HG02798 (cell line): ENCODE measurements around the gene RYR3.
"Not testable (repeated sequence)": the region's sequence is repeated elsewhere in the genome, so short reads cannot be mapped to it uniquely, and the experiment has no call there.

ENCODE experiments used
- ATAC-seq: cut with Tn5 transposase; IDR thresholded peaks from one replicate; pipeline ENCODE4 v1.9.1; 2021; ENCODE audit warnings: mild to moderate bottlenecking; ENCODE audit not compliant: unreplicated experiment, poor library complexity

The RYR3 gene

DNA sequence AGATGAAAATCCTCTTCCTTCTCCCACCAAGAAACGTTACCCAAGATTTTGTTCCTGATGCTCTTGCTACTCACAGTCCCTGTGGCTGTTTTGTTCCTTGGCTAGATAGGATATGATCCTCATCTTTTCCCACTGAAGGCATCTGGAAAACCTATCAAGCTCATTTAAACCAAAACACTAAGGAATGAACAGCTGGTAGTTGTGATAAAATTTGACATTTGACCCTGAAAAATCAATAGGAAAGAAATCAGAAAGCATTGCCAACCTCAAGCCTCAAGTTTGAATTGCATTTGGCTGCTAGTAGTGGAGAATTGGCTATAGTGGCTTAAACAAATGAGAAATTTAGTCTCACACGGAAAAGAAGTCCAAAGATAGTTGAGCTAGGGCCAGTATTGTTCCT lies 486.9 kb downstream of the RYR3 start:
- no peak for ATAC-seq

DNA sequence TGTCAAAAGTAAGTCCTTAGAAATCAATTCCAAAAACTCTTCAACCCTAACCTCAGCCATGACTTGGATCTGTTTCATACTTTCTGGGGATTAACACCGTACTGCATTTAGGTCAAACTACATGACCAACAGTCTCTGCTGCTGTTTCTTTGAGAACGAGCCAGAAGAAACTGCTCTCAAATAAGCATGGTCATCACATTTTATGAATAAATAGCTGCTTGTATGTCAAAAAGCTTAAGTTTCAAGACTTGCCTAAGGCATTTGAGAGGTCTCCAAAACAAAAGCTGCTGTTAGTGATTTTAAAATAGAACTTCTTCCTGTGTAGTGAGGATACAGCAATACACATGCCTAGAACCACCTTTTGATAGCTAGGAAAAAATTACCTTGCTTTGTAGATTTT lies 491.2 kb downstream of the RYR3 start:
- ATAC-seq: no peak

DNA sequence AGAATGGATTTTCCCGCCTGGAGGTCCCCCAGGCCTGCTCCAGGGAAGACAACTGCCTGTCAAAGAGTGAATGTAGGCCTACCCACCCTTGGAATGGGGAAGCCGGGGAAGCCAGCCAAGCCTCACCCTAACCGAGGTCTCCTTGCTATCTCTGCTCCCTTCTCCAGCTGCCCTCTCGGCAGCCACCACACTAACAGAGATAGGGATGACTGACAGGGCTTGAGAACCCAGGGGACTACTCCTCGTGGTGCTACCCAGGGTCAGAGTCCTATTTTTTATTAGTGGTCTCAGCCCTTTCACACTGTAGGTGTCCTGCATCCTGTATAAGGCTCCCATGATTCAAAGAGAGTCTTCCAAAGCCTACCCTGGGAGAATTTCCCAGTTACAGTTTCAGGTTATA lies 496.9 kb downstream of the RYR3 start:
- ATAC-seq: no peak

DNA sequence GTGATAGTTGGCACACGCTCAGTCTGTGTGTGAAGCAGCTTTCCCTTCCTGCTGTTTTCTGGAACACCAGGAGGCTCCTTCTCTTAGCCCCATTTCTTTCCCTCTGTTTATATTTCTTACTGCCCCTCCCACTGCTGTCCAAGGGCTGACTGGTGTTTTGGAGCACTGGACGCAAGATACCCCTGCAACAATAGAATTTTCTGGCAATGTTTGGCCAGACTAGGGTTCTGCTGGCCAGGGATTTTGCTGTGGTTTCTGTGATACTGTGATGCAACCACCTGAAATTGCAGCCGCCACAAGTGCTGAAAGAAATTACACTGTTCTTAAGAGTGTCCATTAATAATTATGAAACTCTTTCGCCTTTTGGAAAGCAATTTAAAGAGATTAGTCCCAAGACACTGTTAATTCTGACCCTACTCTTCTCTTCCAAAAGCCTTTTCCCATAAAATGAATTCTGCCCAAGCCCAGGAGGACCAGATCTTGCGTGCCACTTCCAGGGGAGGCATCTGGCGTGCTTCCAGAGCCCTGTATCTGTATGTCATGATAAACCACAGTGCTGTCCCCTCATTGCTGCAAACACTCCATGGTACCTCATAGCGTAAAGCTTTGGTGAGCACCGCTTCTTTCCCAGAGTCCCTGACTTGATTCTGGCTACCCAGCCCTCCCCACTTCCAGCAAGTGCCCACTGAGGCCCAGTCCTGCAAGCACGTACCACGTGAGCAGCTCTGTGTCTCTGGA lies 498.1 kb downstream of the RYR3 start:
- ATAC-seq: no peak

DNA sequence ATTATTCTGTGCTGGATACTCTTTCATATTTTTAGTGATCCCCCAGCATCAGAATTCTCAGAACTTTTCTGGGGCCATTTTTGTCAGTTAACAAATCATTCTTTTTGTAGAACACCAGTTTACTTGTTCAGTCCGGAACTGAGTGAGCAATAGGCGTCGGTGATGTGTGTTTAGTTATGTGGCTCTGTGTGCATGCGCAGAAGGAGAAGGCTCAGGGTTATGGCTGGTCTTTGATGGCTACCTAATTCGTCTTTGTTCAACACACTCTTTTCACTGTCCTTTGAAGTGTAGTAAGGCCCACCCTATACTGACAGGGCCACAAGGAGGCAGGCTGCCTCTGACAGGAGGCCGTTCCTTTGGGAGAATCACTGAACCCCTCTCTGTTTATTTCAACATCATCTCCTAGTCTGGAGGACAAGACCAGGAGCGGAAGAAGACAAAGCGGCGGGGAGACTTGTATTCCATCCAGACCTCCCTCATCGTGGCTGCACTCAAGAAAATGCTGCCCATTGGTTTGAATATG lies 499.4 kb downstream of the RYR3 start:
- no peak for ATAC-seq

DNA sequence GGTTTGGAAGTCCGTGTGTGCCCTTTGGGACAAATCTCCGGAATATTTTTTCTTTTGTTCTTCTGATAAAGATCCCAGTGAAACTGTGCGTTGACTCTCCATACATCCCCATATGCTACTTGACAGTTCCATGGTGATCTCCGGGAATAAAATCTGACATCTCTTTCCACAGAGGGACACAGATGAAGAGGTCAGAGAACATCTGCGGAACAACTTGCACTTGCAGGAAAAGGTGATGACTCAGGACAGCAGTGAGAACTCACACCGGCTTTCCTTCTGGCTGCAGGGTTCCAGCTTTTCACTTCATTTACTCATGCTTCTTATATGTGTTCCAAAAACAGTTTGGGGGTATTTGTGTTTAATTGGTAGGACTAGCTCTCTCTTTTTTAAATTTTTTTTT lies 500.0 kb downstream of the RYR3 start:
- ATAC-seq: no peak

DNA sequence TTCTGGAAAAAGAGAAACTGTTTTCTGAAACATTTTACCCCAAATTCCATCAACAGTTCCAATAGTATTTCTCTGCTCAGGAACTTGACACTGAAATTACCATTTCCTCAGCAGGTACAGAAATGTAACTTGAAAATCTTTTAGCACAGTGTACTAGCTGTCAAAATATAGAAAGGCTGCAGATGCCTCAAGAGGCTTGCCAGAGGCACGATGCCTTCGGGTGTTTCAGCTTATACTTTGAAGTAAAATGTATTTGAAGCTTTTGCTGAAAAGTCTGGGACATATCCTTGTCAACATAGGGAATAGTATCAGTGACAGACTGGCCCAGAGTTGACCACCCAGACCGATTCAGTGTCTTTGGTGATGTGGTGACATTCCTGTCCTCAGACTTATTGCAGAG lies 503.1 kb downstream of the RYR3 start:
- no peak for ATAC-seq

DNA sequence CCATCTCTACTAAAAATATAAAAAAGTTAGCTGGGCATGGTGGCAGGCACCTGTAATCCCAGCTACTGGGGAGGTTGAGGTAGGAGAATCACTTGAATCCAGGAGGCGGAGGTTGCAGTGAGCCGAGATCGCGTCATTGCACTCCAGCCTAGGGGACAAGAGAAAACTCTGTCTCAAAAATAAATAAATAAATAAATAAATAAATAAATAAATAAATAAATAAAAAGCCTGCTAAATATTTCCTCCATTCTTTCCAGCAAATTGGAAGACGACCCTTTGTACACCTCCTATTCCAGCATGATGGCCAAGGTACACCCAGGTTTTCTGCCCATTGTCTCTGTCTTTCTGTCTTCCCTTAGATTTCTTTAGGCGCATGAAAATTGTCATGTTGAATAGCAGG lies 508.7 kb downstream of the RYR3 start:
- ATAC-seq: not testable (repeated sequence)

DNA sequence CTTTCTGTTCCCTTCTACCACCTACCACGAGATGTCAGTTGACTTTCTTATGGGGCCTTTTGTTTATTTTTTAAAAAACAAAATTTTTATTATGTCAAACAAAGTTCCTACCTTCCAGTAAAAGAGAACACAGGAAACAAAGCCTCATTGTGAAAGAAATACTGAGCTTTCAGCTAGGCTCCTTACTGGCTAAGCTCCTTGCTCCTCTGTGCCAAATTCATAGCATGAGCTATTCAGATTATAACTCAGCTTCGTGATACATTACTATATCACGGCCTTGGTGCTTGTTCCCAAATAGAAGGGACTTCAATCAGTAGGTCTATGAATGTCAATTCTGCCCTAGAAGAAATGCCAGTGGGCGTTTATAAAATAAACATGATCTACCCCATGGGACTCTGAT lies 511.7 kb downstream of the RYR3 start:
- no peak for ATAC-seq

DNA sequence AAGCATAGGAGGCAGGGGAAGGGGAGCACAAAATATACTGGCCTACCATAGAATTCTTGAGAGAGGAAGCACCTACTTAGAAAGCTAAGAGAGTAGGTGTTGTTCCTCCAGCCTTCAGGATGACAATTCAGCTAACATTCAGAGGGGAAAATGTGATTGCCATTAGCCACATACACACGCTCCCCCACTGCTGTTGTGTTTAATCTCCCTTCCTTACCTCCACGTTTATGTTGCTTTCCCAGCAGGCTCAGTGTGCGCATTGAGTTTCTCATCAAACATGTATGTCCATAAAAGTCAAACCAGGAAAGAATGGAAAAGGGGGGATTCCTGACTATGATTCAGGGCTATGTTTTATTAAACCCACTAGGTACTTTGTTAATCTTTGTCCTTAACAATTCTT lies 512.4 kb downstream of the RYR3 start:
- no peak for ATAC-seq

DNA sequence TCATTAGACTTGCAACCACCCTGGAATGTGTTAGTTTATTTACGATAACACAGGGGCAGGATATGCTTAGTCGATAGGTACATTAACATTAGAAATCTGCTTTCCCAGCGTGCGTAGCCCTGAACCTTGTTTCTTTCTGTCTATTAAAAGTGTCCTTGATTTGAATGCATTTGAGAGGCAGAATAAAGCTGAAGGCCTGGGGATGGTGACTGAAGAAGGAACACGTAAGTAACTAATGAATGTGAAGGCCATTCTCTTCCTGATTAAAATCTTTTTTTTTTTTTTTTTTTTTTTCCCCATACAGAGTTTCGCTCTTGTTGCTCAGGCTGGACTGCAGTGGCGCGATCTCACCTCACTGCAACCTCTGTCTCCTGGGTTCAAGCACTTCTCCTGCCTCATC lies 514.7 kb downstream of the RYR3 start:
- ATAC-seq: no peak

DNA sequence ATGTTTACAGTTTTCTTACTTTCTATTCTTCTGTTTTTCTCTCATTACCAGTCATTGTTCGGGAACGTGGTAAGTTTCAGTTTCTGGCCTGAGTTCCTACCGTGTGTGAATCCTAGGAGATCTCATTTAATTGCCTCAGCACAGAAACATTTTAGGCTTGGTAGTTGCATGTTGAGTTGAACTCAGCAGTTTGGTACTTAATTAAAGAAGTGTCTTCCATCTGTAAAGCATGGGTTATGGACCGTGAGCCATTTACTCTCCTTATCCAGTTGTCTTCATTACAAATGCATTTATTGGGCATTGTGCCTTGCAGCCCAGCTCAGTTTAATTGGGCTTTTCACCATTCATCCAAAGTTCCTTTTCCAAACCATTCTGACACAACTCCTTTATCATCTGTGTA lies 515.4 kb downstream of the RYR3 start:
- ATAC-seq: no peak

DNA sequence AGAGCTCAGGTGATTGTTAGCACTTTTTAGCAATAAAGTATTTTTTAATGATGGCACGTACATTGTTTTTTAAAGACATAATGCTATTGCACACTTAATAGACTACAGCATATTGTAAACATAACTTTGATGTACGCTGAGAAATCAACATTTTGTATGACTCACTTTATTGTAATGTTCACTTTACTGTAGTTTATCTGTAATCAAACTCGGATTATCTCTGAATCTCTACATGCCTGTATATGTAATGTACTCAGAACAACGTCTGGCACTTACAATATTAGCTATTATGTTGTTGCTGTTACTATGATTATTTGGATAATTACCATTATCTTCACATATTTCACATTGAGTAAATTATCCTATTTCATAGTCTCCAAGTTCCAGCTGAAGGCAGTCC lies 519.6 kb downstream of the RYR3 start:
- no peak for ATAC-seq

DNA sequence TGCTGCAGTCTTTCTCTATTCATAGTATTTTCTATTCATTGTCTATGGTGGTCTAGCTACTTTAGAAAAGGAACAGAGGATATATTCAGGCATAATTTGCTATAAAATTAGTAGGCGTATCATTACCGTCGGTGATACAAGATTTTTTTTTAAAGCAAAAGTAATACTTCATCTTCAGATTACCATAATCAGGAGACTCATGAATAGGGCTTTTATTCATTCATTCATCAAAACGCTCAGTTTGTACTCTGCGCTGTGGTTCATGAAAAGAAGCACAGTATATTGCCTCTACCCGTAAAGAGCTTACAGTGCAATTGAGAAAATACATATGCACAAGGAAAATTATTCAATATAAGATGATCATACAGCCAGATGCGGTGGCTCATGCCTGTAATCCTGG lies 520.9 kb downstream of the RYR3 start:
- ATAC-seq: no peak

DNA sequence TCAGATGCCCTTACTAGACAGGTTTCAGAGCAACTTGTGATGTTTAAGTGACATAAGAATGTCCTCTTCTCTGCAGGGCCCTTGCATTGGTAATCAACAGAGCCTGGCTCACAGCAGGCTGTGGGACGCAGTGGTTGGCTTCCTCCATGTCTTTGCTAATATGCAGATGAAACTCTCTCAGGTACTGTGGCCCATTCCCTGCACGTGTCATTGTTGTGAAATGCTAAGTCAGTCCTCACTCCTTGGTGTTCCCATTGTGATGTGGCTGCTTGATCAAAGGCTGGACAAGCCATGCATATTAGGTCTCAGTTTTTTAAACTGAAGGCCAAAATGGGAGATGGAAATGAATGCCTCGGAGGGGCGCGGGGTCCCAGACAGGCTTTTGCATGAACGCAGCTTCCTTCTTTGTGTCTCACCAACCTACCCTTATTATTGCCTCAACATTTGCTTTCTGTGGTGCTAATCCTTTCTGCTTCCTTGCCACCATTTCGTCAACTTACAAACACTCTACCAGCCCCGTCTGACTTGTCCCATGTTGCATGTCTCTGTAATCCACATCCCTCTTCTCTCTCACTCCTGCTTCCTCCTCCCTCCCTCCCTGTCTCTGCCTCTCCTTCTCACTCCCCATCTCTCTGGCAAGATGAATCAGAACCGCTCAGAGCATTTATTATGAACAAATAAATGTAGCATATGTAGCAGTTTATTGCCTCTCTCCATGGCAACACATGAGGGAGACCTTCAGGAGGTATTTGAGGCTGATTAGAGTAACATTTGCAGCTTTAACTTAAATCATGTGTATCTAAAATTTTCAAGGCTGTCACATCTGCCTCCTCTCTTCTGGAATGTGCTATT lies 524.4 kb downstream of the RYR3 start:
- ATAC-seq: no peak

DNA sequence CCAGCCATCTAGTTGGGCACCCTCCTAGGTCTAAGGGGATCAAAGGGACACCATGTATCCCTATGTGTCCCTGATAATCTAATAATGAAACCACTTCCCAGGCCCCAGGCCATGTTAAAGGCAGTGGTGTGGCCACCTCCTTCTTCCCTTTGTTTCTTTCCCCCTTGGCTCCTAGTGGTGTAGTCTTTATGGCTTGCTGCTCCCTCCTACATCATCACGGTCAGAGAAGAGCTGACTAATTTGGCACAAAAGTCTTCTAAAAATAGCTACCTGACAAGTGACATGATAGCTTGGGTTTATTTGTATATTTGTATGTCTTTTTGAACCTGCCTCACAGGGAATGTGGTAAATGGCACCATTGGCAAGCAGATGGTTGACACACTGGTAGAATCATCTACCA lies 526.5 kb downstream of the RYR3 start:
- no peak for ATAC-seq

DNA sequence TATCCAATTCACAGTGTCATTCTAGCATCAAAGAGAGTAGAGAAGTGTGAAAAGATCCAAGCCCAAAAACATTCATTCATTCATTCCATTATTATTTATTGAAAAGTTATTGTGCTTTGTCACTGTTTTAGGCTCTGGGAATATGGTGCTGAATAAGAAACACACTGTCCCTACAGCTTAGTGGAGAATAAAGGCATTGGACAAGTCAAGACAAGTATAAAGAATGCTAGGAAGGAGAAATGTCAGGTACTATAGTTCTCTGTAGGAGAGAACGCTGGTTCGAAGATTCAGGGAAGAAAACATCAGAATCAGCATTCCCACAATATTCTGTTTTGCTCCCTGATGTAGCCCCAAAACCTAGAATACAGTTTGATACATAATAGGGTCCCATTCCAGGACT lies 528.8 kb downstream of the RYR3 start:
- no peak for ATAC-seq

DNA sequence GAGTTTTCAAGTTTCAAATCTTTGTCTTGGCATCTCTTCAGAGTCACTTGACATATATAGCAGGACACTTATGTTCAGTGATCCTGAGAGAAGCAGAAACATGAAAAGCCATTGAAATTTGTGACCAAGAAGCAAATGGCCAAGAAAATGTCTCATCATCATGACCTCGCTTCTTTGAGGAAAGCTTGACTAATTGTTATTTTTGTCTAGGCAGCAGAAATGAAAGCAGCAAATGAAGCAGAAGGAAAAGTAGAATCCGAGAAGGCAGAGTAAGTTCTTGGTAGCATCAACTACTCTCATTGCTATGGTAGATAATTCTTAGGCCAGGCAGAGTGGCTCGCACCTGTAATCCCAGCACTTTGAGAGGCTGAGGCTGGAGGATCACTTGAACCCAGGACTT lies 529.8 kb downstream of the RYR3 start:
- ATAC-seq: no peak

DNA sequence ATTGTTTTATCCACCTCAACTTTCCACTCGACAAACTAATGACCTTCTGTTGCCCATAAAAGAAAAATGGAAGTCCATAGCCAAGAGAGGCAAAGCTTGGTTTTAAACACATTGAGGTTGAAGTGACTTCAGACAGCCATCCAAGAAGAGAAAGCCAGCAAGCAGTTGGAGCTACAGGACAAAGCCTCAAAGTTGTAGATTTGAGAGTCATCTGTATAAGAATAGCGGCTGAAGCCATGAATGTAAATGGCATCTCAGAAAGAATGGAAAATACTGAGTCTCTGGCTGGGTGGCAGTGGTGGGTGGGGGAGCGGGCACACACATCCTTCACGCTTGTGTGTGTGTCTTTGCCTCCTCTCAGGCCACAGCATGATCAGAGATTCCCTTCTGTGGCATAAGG lies 533.4 kb downstream of the RYR3 start:
- no peak for ATAC-seq

DNA sequence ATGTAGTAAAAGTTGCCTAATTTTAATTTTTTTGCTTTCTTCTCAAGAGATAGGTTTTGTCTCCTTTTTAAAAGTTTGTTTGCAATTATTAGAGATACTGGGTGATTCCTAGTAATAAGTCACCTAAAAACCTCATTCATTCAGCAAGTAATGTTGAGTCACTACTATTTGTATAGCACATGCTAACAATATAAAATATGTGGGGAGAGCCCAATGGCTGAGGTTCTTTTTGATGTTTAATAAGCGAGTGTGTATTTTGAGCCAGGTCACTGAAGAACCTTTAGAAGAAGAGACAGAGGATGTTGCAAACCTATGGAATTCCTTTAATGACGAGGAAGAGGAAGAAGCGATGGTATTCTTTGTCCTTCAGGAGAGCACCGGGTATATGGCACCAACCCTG lies 533.8 kb downstream of the RYR3 start:
- ATAC-seq: no peak

DNA sequence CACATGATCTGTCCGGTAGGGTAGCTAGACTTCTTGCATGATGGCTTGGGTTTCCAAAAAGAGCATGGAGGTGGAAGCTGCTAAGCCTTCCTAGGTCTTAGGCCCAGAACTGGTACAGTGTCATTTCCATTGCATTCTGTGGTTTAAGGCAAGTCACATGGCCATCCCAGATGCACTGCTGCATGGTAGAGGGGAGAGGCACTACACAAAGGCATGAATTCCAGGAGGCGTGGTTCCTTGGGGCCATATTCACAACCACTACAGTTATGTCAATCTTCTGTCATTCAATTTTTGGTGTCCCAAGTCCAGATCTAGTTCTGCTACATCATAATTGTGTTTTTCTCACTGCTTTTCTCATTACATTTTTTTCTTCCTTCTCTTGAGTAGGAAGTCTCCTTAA lies 535.4 kb downstream of the RYR3 start:
- ATAC-seq: no peak

DNA sequence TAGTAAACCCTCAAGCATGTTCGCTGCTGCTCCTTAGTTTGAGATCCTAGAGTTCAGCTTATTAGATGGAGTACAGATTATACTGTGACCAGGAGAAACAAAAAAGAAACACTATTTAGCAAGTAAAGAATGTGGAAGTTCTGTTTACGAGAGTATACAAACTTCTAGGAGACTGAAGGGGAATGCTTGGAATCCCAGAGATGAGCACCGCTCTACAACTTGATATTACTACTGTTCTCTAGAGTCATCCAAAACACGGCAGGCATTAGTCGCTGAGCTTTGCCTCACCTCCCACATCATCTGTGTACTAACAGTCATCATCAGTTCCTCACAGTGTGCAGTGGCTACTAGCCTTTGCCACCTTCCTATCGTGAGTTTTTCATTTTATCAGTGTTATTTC lies 536.1 kb downstream of the RYR3 start:
- ATAC-seq: no peak
